WTC11 (cell line): ENCODE data around the gene MAP1B. TPM values are rescaled to one million over a fixed set of nuclear protein-coding genes. Genes with fewer than 3 reads are reported as not detected.
A peak's percentile ranks its signal among the peaks of the same experiment; 100 is the strongest.

Experiments used
- ATAC-seq: fragments of 200-7000 bp; cut with Tn5 transposase; 2 replicates; pipeline ENCODE4 v1.10.0; 2021; ENCODE audit warnings: mild to moderate bottlenecking, moderate library complexity
- CTCF ChIA-PET: fragments of 300-600 bp; sonication (Branson Sonifier 250); formaldehyde crosslinking; loops from one replicate; lab custom pipeline; 2021; ENCODE audit warnings: antibody characterized with exemption; lab: Charles Lee
- POLR2A ChIA-PET: fragments of 350-600 bp; sonication (Branson Sonifier 250); formaldehyde crosslinking; loops from one replicate; lab custom pipeline; 2021; ENCODE audit warnings: antibody characterized with exemption; lab: Charles Lee
- DNase-seq: peaks from one replicate; pipeline ENCODE4 v3.0.0; 2021; ENCODE audit warnings: low spot score
- H3K27ac Mint-ChIP-seq: 2 replicates; pipeline ENCODE4 v1.8.0; 2021; ENCODE audit warnings: mixed read lengths
- H3K27me3 Mint-ChIP-seq: 2 replicates; pipeline ENCODE4 v1.8.0; 2021; ENCODE audit warnings: low read depth, mild to moderate bottlenecking, moderate library complexity, mixed read lengths
- H3K36me3 Mint-ChIP-seq: 2 replicates; pipeline ENCODE4 v1.8.0; 2021; ENCODE audit warnings: mixed read lengths
- H3K4me1 Mint-ChIP-seq: 2 replicates; pipeline ENCODE4 v1.8.0; 2022; ENCODE audit warnings: mixed read lengths
- H3K4me3 Mint-ChIP-seq: 2 replicates; pipeline ENCODE4 v1.8.0; 2021; ENCODE audit warnings: mild to moderate bottlenecking, moderate library complexity, mixed read lengths
- H3K9me3 Mint-ChIP-seq: 2 replicates; pipeline ENCODE4 v1.8.0; 2021; ENCODE audit warnings: mixed read lengths
- GABPB1 ChIP-seq: sonication (generic); formaldehyde crosslinking; IDR thresholded peaks from 2 replicates; pipeline ENCODE4 v1.8.1; 2023; ENCODE audit warnings: mild to moderate bottlenecking, missing genetic modification reagents
- RELA ChIP-seq: sonication (generic); formaldehyde crosslinking; IDR thresholded peaks from 2 replicates; pipeline ENCODE4 v1.8.1; 2022; ENCODE audit warnings: missing genetic modification reagents, mild to moderate bottlenecking, borderline replicate concordance
- ZNF138 ChIP-seq: sonication (generic); formaldehyde crosslinking; conservative IDR thresholded peaks from 2 replicates; pipeline ENCODE4 v1.8.1; 2022; ENCODE audit warnings: mild to moderate bottlenecking, moderate library complexity, missing genetic modification reagents
- ZNF423 ChIP-seq: fragments of 250-450 bp; sonication (Bioruptor Pico); IDR thresholded peaks from 2 replicates; pipeline ENCODE4 v2.1.2; 2022; ENCODE audit warnings: mild to moderate bottlenecking, moderate library complexity
- total RNA-seq: library from RNA; stranded (reverse); gene quantifications from 3 replicates; pipeline ENCODE4 v1.2.3, GENCODE V29; 2021
- TF ChIP-seq, protein P1 (sequence below): sonication (generic); formaldehyde crosslinking; IDR thresholded peaks from 2 replicates; pipeline ENCODE4 v1.8.0; 2022; ENCODE audit warnings: mild to moderate bottlenecking, missing genetic modification reagents
- TF ChIP-seq, protein P2 (sequence below): sonication (generic); formaldehyde crosslinking; IDR thresholded peaks from 2 replicates; pipeline ENCODE4 v1.8.1; 2023; ENCODE audit warnings: mild to moderate bottlenecking, missing genetic modification reagents, moderate library complexity
- TF ChIP-seq, protein P3 (sequence below): fragments of 200-600 bp; IDR thresholded peaks from 2 replicates; pipeline ENCODE4 v1.8.0; 2022; ENCODE audit warnings: antibody characterized with exemption
- TF ChIP-seq, protein P4 (sequence below): sonication (generic); formaldehyde crosslinking; IDR thresholded peaks from 2 replicates; pipeline ENCODE4 v1.8.1; 2022; ENCODE audit warnings: mild to moderate bottlenecking, moderate library complexity, missing genetic modification reagents
- TF ChIP-seq, protein P5 (sequence below): fragments of 250-450 bp; sonication (Bioruptor Pico); IDR thresholded peaks from 2 replicates; pipeline ENCODE4 v1.9.0; 2021; ENCODE audit warnings: mild to moderate bottlenecking
- TF ChIP-seq, protein P6 (sequence below): sonication (generic); formaldehyde crosslinking; IDR thresholded peaks from 2 replicates; pipeline ENCODE4 v1.8.0; 2022; ENCODE audit warnings: mild to moderate bottlenecking, missing genetic modification reagents
- TF ChIP-seq, protein P7 (sequence below): fragments of 250-450 bp; sonication (Bioruptor Pico); IDR thresholded peaks from 2 replicates; pipeline ENCODE4 v2.1.2; 2022; ENCODE audit warnings: mild to moderate bottlenecking, moderate library complexity
- TF ChIP-seq, protein P8 (sequence below): sonication (generic); formaldehyde crosslinking; IDR thresholded peaks from 2 replicates; pipeline ENCODE4 v1.8.1; 2023; ENCODE audit warnings: mild to moderate bottlenecking, missing genetic modification reagents

MAP1B gene
- total RNA-seq, 1 experiment from 2014 or later = 95.0 TPM

DNA sequence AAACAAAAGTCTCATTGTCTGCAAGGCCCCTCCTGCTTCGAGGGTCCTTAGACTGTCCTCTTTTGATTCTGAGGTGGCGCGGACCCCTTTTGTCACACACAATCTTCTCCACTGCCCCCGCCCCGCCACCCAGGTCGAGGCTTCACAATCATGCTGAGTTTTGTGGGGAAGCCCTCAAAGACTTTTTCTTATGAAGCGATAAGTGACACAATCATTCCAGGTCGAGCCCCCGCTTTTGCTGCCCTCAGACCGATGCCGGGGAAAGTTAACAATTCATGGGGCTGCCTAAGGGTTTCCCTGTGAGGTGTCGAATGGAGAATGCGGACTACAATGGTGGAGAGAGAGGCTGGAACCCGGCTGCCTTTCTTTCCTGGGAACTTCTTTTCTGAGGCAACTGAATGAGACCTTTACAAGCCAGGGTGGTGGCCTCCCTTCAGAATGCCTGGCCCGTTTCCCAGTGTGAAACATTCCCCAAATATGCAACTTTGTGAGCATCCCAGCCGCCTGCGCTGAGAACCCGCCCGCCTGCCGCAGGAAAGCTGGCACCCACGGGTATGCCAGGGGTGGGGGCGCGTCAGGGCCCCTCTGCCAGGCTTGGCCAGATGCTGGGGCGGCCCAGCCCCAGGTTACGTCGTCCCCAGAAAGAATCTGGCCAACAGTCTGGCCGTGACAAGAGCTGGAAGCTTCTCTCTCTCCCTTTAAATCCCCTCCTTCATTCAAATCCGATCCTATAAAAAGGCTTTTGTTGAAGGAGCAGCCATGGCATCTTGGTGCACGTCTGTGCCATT lies 71.9 kb downstream of the MAP1B start:
- DNase-seq (peak; percentile 20), ATAC-seq (peak; percentile 51)
- no peak overlapping the region for H3K4me3 Mint-ChIP-seq
- POLR2A ChIA-PET = interaction anchor here (0.6 kb wide), 1 partner anchor 18 kb away, joined by 3 read pairs; no protein-coding TSS in a partner anchor
- no peaks in the 10 kb centered on the region for H3K9me3 Mint-ChIP-seq
- CTCF ChIA-PET = interaction anchor here (0.7 kb wide), 1 partner anchor 91 kb away, joined by 3 read pairs; no protein-coding TSS in a partner anchor
- TF ChIP-seq, protein P1, sequence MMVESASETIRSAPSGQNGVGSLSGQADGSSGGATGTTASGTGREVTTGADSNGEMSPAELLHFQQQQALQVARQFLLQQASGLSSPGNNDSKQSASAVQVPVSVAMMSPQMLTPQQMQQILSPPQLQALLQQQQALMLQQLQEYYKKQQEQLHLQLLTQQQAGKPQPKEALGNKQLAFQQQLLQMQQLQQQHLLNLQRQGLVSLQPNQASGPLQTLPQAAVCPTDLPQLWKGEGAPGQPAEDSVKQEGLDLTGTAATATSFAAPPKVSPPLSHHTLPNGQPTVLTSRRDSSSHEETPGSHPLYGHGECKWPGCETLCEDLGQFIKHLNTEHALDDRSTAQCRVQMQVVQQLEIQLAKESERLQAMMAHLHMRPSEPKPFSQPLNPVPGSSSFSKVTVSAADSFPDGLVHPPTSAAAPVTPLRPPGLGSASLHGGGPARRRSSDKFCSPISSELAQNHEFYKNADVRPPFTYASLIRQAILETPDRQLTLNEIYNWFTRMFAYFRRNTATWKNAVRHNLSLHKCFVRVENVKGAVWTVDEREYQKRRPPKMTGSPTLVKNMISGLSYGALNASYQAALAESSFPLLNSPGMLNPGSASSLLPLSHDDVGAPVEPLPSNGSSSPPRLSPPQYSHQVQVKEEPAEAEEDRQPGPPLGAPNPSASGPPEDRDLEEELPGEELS (CRISPR knock-in tag) = no peak
- TF ChIP-seq, protein P2, sequence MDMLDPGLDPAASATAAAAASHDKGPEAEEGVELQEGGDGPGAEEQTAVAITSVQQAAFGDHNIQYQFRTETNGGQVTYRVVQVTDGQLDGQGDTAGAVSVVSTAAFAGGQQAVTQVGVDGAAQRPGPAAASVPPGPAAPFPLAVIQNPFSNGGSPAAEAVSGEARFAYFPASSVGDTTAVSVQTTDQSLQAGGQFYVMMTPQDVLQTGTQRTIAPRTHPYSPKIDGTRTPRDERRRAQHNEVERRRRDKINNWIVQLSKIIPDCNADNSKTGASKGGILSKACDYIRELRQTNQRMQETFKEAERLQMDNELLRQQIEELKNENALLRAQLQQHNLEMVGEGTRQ = no peak
- TF ChIP-seq RELA (CRISPR knock-in tag) (no peak), GABPB1 (CRISPR knock-in tag) (no peak), ZNF138 (CRISPR knock-in tag) (no peak), ZNF423 (CRISPR knock-in tag) (no peak)
- TF ChIP-seq, protein P3, sequence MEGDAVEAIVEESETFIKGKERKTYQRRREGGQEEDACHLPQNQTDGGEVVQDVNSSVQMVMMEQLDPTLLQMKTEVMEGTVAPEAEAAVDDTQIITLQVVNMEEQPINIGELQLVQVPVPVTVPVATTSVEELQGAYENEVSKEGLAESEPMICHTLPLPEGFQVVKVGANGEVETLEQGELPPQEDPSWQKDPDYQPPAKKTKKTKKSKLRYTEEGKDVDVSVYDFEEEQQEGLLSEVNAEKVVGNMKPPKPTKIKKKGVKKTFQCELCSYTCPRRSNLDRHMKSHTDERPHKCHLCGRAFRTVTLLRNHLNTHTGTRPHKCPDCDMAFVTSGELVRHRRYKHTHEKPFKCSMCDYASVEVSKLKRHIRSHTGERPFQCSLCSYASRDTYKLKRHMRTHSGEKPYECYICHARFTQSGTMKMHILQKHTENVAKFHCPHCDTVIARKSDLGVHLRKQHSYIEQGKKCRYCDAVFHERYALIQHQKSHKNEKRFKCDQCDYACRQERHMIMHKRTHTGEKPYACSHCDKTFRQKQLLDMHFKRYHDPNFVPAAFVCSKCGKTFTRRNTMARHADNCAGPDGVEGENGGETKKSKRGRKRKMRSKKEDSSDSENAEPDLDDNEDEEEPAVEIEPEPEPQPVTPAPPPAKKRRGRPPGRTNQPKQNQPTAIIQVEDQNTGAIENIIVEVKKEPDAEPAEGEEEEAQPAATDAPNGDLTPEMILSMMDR = no peak
- TF ChIP-seq, protein P4, sequence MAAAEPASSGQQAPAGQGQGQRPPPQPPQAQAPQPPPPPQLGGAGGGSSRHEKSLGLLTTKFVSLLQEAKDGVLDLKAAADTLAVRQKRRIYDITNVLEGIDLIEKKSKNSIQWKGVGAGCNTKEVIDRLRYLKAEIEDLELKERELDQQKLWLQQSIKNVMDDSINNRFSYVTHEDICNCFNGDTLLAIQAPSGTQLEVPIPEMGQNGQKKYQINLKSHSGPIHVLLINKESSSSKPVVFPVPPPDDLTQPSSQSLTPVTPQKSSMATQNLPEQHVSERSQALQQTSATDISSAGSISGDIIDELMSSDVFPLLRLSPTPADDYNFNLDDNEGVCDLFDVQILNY (CRISPR knock-in tag) = no peak
- TF ChIP-seq, protein P5, sequence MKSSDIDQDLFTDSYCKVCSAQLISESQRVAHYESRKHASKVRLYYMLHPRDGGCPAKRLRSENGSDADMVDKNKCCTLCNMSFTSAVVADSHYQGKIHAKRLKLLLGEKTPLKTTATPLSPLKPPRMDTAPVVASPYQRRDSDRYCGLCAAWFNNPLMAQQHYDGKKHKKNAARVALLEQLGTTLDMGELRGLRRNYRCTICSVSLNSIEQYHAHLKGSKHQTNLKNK (CRISPR knock-in tag) = no peak
- TF ChIP-seq, protein P6, sequence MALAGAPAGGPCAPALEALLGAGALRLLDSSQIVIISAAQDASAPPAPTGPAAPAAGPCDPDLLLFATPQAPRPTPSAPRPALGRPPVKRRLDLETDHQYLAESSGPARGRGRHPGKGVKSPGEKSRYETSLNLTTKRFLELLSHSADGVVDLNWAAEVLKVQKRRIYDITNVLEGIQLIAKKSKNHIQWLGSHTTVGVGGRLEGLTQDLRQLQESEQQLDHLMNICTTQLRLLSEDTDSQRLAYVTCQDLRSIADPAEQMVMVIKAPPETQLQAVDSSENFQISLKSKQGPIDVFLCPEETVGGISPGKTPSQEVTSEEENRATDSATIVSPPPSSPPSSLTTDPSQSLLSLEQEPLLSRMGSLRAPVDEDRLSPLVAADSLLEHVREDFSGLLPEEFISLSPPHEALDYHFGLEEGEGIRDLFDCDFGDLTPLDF (CRISPR knock-in tag) = no peak
- TF ChIP-seq, protein P7, sequence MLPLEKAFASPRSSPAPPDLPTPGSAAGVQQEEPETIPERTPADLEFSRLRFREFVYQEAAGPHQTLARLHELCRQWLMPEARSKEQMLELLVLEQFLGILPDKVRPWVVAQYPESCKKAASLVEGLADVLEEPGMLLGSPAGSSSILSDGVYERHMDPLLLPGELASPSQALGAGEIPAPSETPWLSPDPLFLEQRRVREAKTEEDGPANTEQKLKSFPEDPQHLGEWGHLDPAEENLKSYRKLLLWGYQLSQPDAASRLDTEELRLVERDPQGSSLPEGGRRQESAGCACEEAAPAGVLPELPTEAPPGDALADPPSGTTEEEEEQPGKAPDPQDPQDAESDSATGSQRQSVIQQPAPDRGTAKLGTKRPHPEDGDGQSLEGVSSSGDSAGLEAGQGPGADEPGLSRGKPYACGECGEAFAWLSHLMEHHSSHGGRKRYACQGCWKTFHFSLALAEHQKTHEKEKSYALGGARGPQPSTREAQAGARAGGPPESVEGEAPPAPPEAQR (CRISPR knock-in tag) = no peak
- TF ChIP-seq, protein P8, sequence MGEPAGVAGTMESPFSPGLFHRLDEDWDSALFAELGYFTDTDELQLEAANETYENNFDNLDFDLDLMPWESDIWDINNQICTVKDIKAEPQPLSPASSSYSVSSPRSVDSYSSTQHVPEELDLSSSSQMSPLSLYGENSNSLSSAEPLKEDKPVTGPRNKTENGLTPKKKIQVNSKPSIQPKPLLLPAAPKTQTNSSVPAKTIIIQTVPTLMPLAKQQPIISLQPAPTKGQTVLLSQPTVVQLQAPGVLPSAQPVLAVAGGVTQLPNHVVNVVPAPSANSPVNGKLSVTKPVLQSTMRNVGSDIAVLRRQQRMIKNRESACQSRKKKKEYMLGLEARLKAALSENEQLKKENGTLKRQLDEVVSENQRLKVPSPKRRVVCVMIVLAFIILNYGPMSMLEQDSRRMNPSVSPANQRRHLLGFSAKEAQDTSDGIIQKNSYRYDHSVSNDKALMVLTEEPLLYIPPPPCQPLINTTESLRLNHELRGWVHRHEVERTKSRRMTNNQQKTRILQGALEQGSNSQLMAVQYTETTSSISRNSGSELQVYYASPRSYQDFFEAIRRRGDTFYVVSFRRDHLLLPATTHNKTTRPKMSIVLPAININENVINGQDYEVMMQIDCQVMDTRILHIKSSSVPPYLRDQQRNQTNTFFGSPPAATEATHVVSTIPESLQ = no peak
- H3K27me3 Mint-ChIP-seq = no peaks in the 10 kb centered on the region; the same call in 1 of the 2 replicates
- H3K27ac Mint-ChIP-seq = peak overlapping the region; percentile 54
- H3K36me3 Mint-ChIP-seq = peaks cover 5% of the 10 kb centered on the region; the same call in 1 of the 2 replicates
- peaks cover 39% of the 10 kb centered on the region for H3K4me1 Mint-ChIP-seq
